AG08396 (cell line): Measurements from ENCODE around the gene CACNA2D3.

Experiments
- DNase-seq: peaks from one replicate; pipeline ENCODE4 v3.0.0; 2012; ENCODE audit warnings: low spot score, mixed read lengths

CACNA2D3 gene

DNA sequence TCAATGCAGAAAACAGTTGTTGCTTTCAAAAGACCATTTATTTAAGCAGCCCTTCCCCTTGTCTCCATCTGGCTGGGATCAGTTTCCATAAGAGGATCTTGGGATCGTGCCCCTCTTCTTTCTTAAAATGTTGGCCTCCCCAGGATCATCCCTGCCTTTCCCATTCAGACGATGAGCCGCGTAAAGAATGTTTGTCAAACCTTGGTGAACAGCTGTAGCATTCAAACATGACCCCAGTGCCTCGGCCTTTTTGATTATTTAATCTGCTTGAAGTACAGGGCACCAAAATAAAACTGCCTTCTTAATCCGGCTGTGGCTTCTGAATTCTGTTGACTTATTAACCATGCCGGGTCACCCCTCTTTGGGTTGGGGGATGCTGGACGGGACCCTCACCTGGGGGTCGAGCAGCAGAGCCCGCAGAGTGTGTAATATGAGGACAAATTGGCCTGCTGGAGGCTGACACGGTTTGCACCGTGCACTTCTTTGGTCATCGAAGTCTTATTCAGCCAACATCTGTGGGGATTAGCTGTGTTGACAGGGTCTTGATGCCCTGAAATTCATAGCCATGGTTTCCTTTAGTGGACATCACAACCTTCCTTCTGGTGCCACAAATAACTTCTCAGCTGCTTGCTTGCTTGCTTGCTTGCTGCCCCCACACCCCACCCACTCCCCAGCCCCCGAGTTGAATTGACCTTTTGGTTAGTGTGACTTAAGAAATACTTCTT, 805.9 kb downstream of the CACNA2D3 start, which contains the start of gene LRTM1:
TSS of gene LRTM1 (minus strand) at position 14 of the 725 bp plus-strand sequence. CDS start 148 bp downstream, outside the sequence.
- no peak for DNase-seq

DNA sequence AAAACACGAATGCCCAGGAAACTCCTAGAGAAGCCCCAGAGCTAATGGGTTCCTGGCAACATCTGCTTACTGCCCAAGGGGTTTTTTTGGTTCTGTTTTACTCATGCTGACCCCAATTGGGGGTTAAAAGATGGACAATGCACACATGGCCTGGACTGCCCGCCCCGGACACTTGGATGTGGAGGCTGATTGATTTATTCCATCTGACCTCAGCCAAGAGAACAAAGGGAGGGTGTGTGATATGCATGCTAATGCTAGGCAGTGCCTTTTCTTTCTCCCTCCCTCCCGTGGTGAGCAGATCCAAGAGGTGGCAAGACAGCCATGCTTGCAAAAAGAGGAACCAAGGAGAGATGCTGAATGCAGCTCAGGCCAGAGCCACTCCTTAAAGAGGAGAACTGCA, 808.8 kb downstream of the CACNA2D3 start:
- DNase-seq: no peak

DNA sequence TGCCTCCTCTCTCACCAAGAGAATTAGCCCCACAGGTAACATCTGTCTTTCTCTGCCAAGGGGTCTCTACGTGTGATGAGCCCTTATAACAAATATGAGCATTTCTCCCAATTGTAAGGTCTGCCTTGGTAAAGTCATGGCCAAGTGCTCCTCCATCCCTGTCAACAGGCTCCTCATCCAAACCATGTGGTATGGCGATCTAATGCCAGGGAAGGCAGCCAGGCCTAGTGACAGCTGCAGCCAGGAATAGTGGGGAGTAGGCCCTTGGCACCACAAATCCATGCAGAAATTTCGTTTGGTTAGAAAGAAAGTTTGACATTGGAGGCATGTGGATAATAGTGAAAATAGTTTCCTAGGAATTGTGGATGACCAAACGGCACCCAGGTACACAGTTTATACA, 810.3 kb downstream of the CACNA2D3 start:
- DNase-seq: no peak

DNA sequence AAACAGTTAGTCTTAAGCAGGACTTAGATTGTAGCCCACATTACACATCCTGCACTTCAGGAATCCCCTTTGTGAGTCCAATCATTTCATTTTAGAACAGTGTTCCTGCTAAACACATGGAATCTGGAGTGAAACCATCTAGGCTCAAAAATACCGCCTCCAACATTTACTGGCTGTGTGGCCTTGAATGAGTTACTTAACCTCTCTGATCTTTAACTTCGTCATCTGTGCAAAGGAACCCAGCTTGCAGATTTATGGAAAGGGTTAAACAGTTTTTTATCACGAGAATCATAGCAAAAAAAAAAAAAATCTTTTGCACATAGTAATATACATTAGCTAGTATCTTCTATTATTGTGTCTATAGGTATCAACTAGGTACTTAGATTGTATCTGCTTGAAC, 813.5 kb downstream of the CACNA2D3 start:
- DNase-seq: no peak

DNA sequence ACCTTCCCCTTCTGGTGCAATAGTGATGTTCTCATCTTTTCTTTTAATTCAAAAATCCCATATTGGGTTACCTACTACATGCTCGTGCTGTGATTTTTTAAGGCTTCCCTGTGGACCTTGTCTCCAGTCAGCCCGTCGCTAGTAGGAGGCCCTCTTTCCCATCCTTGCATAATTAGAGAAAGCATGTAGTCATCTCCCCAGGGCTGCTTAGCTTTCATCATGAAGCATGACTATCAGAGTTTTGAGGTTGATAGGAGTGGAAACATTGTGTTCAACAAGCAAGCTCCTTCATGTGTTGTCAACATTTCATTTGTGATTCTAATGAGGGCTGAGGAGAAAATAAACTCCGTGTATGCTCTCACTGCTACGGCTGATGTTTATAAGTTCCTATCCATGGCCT, 814.2 kb downstream of the CACNA2D3 start:
- DNase-seq: no peak

DNA sequence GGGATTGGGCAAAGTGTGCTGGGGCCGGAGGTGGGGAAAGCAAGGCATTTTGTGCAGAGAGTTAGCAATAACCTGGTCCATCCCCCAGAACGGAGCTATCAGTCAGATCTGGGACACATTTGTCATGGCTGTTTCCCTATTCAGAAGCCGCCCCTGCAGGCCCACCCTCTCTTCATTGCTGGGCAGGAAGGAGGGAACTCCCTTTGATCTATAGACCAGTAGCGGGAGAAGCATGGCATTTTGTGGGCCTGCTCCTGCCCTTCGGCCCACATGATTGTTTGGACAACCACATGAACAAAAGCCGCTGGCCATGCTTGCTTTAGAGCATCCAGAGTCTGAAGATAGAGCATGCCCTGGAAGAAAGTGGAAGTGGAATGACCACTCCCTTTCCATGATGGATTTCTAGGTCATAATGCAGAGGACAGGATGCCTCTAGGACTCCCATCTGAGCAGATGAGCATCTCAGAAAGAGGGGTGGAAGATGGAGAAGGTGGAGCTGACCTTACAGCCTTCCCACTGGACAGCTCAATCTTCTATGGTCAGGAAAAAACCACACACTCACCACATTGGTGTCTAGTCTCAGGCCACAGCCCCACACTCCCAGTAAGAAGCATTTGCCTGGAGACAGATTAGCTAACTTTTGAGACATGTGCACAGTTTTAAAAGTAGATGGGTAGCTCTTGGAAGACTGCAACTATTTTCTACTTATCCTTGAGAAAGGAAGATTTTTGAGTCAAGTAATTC, 817.4 kb downstream of the CACNA2D3 start:
- DNase-seq: no peak

DNA sequence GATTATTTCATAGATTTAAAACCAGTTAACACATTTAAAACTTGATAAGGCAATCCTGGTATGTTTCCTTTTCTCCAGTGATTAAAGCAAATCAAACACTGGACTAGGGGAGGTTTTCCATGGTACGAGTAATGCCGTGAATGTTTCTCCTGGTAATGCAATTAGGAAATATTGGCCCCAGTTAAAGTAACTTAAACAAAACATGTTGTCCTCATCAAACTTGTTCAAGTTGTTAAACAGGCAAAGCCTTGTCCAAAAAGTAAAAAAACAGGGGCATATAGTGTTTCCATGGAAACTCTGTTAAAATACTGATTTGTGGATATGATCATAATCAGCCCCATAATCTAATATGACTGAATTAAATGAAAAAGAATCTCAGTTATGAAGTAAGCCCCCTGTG, 818.6 kb downstream of the CACNA2D3 start:
- DNase-seq: no peak

DNA sequence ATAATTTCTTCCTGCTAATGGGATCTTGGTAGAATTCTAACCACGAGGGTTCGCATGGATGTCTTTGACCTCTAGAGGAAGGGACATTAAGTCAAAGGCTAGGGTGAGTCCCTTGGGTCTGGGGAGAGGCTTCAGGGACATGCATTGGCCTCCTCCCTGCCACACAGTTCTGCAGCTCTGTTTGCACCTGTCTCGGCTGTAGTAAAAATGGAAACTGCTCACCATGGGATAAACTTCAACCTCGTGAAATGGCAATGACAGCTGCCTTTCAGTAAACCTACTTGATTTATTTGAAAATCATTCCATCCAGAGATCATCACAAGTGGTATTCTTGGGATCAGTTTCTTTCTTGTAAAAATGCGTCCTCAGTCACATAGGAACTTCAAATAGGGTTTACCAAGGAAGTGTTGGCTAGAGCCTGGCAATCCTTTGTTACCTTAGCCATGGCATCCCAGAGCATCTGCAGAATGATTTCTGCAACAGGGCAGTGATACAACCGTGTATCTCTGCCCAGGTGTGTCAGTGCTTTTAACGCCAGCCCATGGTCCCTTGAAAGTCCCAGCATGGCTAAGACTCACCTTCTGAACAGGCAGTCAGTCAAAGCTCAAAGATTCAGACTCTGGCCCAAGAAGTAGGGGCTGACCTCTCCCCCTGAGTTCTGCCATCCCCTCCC, 819.5 kb downstream of the CACNA2D3 start:
- DNase-seq: no peak

DNA sequence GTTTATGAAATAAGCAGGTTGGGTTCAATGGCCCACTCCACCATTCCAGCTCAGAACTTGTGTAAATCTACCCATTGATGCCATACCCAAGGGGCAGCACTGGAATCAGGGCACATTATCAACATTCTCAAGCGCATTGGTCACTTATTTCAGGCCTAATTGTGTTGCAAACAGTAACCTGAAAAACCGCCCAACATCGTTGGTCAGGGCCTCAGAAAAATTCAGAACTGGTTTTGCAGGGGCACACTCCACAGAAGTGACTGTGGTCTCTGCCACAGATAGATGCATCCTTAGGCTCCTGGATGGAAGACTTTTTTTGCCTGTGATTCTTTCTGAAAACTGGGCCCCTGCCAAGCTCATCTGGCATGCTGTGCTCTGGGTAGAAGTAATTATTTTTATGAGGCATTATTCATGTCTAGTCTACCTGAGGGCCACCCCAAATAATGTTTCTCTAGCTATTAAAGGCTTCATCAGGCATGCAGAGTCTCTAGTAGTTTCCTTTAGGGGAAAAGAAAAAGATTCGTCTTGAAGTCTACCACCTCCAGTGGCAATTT, 827.2 kb downstream of the CACNA2D3 start:
- no peak for DNase-seq

DNA sequence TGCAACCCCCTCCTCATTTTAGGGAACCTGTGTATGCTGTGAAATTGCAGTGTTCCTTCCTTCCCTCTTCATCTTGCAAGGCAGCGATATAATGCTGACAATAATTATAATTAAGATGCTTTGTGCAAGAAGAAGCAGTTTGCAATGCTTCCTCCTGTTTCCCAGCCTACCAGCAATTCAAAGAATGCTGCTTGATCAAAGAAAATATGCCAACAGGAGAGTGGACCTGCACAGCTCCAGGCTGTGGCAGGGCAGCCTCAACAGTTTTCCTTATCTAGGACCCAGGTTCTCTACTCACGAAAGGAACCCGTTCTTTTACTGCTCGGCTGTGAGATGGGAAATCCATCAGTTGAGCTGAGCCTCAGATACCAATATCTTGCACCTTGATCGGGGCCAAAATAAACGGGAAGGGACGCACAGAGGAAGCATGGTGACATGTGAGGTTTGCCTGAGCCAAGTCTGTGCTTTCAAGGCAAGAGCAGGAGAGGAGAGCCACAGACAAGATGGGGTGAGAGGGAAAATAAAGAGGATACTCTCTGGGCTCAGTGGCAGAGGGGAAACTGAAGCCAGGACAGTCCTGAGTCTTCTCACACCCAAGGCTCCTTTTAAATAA, 828.1 kb downstream of the CACNA2D3 start:
- no peak for DNase-seq

DNA sequence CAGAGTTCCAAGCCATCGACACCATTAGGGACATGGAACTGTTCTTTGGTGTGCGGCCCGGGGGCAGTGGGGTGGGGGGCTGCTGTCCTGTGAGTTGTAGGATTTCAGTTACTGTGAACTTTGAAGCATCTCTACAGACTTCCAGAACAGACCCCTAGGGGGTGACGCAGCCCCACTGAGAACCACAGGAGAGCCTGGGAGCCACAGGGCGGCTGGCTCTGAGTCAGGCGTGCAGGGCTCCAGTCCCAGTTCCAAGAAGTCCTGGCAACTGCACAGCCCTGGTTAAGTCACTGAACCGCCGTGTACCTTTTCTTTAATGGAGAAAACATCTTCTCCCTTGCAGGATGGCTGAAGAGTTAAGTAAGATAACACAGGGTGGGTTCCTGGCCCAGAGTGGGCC, 829.1 kb downstream of the CACNA2D3 start:
- peak; percentile 88 for DNase-seq

DNA sequence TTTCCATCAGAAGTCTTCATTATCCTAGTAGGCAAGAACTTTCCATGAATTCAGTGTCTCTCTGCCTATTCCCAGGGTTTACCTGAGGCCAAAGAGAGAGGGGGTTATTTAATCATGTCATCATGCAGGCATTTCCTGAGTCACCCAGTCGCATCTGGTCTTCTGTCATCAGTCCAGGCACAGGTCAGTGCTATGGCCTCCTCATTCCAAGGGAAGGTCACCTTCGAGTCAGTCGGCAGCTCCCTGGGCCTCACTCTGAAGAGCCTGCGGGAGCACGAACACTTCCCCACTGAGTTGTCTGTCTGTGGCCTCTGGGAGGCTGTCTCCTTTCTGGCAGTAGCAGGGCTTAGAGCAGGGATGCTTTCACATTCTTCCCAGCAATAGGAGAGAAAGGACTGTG, 831.7 kb downstream of the CACNA2D3 start:
- peak; percentile 65 for DNase-seq

DNA sequence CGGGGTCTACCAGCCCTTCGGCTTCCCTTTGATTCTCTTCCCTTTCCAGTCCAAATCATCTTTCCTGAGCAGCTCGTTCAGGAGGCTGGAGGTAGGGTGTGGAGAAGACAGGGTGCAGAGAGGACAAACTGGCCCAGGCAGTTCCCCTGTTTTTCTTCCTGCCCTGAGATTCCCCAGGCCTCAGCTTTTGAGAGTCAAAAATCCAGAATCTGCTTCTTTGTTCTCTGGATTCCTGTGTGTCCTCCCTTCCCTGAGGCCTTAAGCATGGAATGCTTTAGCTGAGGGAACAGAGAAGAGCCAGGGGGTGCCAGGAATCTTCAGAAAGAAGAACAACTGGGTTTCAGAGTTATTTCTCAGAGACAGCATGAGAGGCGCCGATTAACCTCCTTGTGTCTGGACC, 832.2 kb downstream of the CACNA2D3 start:
- DNase-seq: no peak

DNA sequence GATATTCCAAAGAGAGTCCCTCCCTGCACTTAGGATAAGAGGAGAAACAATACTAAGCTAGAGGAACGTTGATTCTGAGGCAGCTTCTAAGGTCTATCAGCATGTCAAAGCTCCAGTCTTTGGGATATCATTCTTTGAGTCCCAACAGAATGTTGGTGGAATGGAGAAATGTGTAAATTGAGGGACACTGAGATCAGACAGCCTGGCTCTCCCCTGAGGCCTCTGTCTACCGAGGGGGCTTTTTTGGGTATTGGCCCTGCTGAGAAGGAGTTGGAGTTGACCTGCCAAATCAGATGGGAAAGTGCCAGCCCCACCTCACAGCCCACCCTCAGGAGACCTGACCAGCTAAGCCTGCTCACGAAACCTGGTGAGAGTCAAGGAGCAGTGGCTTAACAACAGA, 833.1 kb downstream of the CACNA2D3 start:
- no peak for DNase-seq

DNA sequence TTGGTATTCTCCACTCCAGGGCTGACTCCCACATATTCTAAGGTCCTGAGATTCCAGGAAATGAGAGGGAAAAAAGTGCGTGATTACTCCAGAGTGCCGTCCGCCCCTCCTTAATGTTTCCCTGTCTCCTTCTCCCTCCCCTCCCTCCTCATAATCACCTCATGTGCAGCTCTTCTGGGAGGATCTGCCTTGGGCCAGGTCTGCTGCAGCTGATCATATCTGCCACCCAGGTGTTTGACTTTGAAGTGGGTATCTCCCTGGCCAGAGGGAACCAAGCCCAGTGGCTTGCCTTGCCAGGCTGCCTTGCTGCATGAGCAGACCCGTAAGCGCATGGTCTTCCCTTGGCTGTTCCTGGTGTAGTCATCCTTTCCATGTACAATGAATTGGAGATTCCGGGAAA, 833.6 kb downstream of the CACNA2D3 start:
- DNase-seq: no peak

DNA sequence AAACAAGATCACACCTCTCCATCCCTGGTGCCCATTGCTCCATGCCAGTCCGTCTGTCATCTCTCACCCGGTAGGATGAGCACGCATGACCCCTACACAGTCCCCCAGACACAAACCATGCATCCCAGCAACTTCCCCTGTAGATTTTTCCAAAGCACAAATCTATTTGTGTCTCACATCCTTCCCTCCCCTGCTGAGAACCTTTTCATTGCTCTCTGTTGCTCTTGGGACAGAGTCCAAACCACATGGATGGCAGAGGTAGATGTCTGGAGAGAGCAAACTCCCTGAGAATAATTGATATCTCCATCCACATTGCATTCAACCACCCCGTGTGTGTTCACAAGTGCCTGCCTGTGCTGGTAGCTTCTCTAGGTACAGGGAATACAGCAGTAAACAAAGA, 835.4 kb downstream of the CACNA2D3 start:
- no peak for DNase-seq

DNA sequence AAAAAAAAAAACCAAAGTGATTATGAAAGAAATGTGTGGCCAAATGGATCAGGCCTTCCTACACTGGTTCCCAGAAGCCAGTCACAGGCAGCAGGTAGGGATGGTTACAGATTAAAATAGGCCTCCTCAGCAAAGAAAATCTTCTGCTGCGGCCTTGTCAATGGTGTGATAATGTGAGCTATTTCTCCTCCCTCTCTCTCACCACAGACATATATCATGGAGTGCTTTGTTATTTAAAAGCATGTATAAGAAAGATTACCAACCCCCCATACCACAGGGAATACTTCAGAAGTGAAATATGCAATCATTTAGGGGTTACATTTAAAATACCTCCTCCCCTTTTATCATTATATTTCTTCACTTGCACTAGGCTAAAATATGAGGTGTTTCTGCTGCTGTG, 837.7 kb downstream of the CACNA2D3 start:
- no peak for DNase-seq

DNA sequence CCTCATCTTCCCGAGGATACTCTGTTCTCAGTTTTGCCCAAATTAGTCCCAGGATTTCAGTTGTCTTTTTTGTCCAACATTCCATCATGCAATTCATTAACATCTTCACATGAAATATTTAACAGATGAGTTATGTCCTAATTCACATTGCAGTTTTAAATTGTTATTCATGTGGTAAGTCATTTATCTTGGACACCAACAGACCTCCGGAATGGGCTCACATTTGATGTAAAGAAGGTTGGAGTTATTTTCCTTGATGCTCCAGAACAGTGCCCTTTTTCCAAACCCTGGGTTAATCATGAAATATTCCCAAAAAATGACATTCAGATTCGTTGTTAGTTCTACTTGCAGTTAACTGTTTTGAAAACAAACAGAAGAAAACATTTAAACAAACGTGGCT, 838.3 kb downstream of the CACNA2D3 start:
- DNase-seq: no peak

DNA sequence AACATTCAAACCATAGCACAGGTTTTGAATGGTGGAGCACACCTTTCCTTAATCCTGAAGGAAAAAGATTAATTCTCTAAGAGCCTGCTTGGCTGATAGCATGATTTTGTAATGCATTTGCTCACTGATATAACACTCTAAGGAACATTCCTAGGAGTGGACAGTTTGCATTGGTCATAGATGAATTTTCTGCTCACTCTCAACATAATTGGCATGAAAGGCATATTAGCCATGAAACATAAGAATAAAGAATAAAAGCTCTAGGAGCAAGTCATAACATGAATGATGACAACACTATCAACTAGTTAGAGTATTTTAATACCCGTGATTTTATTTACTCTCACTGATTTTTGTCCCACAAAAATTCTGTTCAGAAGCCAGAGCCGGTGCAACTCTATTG, 839.8 kb downstream of the CACNA2D3 start:
- DNase-seq: no peak

DNA sequence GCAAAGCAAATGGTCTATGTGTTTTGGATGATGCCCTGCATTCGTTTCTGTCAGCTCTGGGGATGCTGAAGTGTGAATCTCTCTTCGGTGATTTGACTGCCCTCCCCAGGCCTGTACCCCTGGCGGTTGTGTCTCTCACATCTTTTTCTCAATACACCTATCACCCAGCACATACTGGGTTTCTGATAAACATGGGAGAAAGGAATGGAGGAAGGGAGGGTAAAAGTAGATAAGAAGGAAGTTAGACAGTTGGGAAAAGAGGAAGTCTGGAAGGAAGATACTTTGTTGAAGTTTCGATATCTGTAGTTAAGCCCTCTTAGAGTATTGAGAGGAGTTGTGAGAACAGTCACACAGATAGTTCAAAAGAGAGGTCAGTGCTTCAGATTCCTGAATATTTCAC, 841.3 kb downstream of the CACNA2D3 start:
- DNase-seq: no peak

DNA sequence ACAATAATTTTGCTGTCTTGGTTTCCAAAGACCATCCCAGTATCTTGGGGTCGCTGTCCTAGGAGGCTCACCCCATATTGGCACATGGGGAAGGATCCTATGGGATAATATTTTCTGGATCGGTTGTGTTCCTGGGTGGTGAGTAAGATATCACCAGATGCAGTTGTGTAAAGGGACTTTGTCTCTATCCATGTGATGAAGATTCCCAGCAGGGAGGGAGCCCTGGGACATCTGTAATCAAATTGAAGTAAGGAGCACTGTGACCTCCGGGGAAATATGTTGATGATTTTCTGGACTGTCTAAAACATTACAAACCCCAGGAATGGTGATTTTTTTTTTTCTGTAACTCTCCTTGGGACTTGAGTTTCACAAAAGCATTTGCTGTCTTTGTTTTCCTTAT, 841.7 kb downstream of the CACNA2D3 start:
- DNase-seq: no peak

DNA sequence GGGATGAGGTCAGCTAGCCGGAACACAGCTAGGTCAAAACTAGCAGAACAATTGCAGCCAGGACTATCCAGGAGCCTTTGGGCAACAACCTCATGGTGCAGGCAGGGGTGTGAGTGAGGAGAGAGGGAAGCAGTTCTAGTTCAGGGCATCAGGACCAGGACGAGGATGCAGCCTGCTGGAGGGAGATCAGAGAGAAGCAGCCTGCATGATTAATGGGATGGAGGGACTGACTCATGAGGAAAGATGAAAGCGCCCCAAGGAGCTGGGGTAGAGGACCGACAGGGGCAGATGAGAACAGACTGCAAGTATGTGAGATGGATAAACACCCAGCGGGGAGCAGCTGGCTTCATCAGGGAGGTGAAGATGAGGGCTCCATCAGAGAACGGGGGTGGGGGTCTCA, 843.4 kb downstream of the CACNA2D3 start:
- DNase-seq: peak; percentile 65
